VCaP (cell line): ENCODE results near the gene PGR.

Experiments
- H3K27ac ChIP-seq: fragments of 450-650 bp; 2 replicates; pipeline ENCODE4 v1.5.1; 2017
- TF ChIP-seq, protein P1 (sequence below): fragments of 450-650 bp; conservative IDR thresholded peaks from 2 replicates; pipeline ENCODE4 v1.5.1; 2017; ENCODE audit warnings: mild to moderate bottlenecking, moderate library complexity

Gene PGR

DNA sequence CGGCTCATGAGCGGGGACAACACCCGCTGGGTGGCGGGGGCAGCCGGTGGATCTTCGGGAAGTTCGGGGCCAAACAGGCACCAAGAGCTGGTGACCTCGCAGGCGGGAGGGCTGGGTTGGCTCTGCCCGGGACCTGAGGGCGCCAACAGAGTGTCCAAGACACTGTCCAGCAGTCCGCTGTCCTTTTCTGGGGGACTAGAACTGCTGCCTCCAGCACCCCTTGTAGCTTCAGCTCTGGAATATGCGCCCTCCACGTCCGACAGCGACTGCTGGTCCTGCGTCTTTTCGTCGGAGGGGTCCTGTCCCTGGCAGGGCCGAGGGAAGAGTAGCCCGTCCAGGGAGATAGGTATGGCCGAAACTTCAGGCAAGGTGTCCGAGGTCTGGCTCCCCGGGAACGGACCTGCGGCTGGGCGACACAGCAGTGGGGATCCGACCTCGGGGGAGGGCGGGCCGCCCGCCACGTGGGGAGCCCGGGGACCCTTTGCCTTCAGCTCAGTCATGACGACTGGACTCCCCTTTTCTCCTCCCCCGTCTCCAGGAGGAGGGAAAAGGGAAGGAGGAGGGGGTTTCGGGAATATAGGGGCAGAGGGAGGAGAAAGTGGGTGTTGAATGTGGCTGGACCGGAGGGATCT lies 926 bp downstream of the PGR start:
- no peak overlapping the region for H3K27ac ChIP-seq
- TF ChIP-seq, protein P1, sequence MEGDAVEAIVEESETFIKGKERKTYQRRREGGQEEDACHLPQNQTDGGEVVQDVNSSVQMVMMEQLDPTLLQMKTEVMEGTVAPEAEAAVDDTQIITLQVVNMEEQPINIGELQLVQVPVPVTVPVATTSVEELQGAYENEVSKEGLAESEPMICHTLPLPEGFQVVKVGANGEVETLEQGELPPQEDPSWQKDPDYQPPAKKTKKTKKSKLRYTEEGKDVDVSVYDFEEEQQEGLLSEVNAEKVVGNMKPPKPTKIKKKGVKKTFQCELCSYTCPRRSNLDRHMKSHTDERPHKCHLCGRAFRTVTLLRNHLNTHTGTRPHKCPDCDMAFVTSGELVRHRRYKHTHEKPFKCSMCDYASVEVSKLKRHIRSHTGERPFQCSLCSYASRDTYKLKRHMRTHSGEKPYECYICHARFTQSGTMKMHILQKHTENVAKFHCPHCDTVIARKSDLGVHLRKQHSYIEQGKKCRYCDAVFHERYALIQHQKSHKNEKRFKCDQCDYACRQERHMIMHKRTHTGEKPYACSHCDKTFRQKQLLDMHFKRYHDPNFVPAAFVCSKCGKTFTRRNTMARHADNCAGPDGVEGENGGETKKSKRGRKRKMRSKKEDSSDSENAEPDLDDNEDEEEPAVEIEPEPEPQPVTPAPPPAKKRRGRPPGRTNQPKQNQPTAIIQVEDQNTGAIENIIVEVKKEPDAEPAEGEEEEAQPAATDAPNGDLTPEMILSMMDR = no peak

DNA sequence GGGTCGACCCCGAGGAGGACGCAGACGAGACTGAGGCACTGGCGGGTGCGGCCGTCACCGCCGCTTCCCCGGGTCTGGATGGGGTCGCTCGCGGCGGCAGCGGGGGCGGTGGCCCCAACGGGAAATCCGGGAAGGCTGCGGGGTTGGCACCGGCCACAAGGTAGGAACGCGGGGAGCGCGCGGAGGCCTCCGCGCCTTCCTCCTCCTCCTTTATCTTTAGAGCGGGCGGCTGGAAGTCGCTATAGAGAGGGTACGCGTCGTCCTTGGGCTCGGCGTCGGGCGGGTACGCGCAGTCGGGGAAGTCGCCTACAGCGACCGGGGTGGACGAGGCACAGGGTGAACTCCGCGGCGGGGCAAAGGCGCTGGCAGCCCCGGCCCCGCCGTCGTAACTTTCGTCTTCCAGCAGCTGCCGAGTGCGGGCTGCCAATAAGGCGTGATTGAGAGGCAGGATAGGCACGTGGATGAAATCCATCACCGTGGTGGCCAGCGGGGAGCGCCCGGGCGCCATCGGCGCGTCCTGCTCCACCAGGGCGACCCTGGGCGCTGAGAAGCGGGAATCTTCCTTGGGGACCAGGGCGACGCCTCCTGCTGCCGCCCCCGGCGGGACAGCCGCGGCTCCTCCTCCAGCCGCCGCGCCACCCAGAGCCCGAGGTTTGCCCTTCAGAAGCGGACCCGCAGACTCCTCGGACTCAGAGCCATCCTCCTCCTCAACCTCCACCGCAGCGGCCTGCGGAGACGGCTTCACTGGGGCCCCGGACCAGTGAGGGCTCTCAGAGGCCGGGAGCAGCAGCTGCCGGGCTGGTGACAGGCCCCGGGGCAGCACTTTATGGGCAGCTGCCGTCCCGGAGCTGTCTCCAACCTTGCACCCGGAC lies 1.7 kb downstream of the PGR start:
- TF ChIP-seq, protein P1 = no peak
- H3K27ac ChIP-seq = no peak overlapping the region

DNA sequence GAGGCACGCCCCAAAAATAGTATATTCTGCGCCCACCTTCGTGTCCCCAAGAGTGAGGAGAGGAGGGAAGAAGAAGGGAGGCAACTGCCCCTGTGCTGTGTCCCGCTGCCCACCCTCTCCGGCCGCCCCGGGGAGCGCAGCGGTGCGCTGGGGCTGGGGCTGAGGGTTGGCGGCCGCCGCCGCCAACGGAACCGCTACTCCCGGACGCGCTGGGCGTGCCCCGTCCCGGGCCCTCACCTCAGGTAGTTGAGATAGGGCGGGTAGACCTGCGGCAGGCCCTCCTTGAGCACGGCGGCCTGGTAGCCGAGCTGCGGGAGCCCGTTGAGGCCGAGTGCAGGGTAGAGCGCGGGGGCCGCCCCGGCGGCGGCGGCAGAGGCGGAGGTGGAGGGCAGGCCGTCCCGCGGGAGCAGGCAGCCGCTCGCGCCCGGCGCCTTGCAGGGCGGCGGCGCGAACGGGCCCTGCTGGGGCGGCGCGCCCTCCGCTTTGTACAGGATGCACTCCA lies 2.4 kb downstream of the PGR start:
- no peak overlapping the region for H3K27ac ChIP-seq
- TF ChIP-seq, protein P1 = no peak

DNA sequence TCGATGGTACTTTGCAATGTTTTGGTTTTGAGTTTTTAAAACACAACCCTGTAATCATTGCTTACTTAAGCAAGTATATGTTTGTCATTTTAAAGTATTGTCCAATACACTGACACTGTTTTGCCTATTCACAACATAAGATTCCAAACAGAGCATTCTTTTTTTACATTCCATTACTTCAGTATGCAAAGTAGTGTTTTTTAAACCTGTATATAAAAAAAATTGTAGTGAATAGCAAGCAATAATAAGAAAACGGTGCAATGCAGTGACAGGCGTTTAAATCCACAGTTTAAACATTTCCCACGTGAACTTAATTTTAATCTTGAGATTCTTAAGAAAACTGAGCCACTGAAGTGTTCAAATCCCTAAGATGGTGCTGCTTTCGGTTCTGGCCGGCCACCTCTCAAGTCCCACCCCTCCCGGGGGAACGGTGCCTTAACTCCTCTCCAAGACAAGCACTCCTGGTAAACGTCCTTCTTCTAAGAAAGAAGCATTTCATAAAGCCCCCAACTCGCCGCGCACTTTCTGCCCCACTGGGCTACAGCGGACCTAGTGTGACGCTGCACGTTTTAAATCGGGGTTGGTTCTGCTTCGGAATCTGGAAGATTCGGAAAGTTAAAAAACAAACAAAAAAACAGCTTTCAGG lies 2.9 kb downstream of the PGR start:
- TF ChIP-seq, protein P1 = no peak
- H3K27ac ChIP-seq = no peak overlapping the region

DNA sequence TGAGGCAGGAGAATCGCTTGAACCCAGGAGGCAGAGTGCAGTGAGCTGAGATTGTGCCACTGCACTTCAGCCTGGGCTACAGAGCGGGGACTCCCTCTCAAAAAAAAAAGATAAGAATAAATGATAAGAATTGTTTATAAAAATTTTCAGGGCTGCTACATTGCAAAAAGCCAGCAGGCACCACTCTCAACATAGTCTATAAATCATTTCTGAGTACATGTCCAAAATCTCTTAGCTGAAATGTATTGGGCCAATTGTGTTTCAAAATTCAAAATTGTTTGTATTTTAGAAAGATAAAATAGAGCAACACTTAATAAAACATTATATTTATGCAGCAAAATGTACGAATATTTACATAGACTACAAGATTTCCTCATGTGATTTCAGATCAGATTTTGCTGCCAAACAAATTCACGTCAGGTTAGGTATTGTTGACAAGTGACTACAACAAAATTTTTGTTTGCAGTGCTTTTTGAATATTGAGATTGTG lies 13.9 kb downstream of the PGR start:
- TF ChIP-seq, protein P1 = 0 out of 2 replicates have a peak, but pooled peaks have one; percentile 6
- peak overlapping the region; percentile 77 for H3K27ac ChIP-seq

DNA sequence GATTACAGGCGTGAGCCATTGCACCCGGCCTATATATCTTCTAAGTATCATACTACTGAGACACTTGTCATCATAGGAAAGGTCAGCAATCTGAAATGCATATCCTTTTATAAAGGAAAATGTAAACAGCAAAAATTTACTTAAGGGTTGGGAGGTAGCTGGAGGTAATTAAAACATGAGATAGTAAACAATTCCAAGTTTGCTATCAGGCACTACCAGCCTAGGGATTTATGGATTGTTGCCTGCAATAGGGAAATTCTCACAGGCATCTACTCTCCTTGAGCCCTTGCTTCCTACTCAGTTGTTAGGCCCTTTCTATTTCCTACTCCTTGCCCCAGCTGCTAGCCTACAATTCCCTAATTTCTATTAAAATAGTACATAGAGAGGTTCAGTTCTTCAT lies 16.1 kb downstream of the PGR start:
- H3K27ac ChIP-seq = peak overlapping the region; percentile 77
- TF ChIP-seq, protein P1 = no peak

DNA sequence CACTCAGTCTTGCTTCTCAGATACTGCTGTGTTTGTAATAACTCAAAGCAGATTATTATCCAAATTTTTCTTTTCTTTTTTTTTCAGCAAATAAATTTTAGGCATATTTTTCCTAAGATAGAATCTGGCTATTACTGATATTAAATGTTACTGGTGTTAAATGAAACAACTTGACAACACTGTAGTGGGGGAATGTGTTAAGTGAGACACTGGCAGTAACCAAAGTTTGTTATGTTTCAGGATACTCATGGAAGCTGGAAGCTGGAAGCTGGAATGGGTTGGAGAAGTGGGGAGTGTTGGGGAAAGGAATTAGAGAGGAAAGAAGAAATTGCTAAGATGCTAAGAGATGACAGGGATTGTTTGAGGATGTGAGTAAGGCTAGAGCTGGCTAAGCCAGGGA lies 24.9 kb downstream of the PGR start:
- H3K27ac ChIP-seq = no peak overlapping the region
- TF ChIP-seq, protein P1 = no peak
